ENCODE results near the gene VSIG2.

Gene VSIG2

GRCh38 chr11:124738713-124739478, 13.2 kb downstream of the VSIG2 start:
- DNase-seq, result peak in 2 of 42 donors; percentile 9 to 23
- intact Hi-C loops (cut with DNase I), result no loop called here

GRCh38 chr11:124737638-124738305, 14.3 kb downstream of the VSIG2 start:
- peak in 5 of 42 donors; percentile 5 to 72 (median 39) for DNase-seq
- intact Hi-C loops (cut with DNase I), result no loop called here

- intact Hi-C loops (cut with DNase I), result no loop called here
- DNase-seq, result peak in 2 of 42 donors; percentile 2 to 25
Measured at GRCh38 chr11:124736736-124737135, 15.3 kb downstream of the VSIG2 start.

GRCh38 chr11:124732230-124732629, 19.8 kb downstream of the VSIG2 start:
- DNase-seq, result no peak

GRCh38 chr11:124729571-124729970, 22.5 kb downstream of the VSIG2 start:
- intact Hi-C loops (cut with DNase I), result no loop called here

More at GRCh38 chr11:124732230-124732629, 19.8 kb downstream of the VSIG2 start:
- intact Hi-C loops (cut with DNase I), result no loop called here

GRCh38 chr11:124728134-124728533, 23.9 kb downstream of the VSIG2 start:
- no peak for DNase-seq
- intact Hi-C loops (cut with DNase I), result no loop called here

More at GRCh38 chr11:124729571-124729970, 22.5 kb downstream of the VSIG2 start:
- no peak for DNase-seq

GRCh38 chr11:124727474-124727873, 24.6 kb downstream of the VSIG2 start:
- DNase-seq, result no peak
- intact Hi-C loops (cut with DNase I), result no loop called here

GRCh38 chr11:124725719-124726105, 26.3 kb downstream of the VSIG2 start:
- no peak for DNase-seq
- intact Hi-C loops (cut with DNase I), result no loop called here

- peak in 39 of 42 donors; percentile 36 to 89 (median 71) for DNase-seq
- intact Hi-C loops (cut with DNase I), result no loop called here
Measured at GRCh38 chr11:124724979-124725718, 26.9 kb downstream of the VSIG2 start.

- intact Hi-C loops (cut with DNase I), result no loop called here
- DNase-seq, result no peak
Measured at GRCh38 chr11:124722176-124722575, 29.9 kb downstream of the VSIG2 start.

- intact Hi-C loops (cut with DNase I), result no loop called here
- no peak for DNase-seq
Measured at GRCh38 chr11:124719534-124719933, 32.5 kb downstream of the VSIG2 start.

- intact Hi-C loops (cut with DNase I), result no loop called here
- DNase-seq, result peak in 1 of 42 donors; percentile 24
Measured at GRCh38 chr11:124718801-124719200, 33.3 kb downstream of the VSIG2 start.

- peak in 10 of 42 donors; percentile 26 to 60 (median 39) for DNase-seq
- intact Hi-C loops (cut with DNase I), result no loop called here
Measured at GRCh38 chr11:124717786-124718651, 34.0 kb downstream of the VSIG2 start.

- intact Hi-C loops (cut with DNase I), result no loop called here
- no peak for DNase-seq
Measured at GRCh38 chr11:124717421-124717785, 34.7 kb downstream of the VSIG2 start.

- DNase-seq, result no peak
- intact Hi-C loops (cut with DNase I), result no loop called here
Measured at GRCh38 chr11:124716591-124716990, 35.5 kb downstream of the VSIG2 start.

GRCh38 chr11:124712392-124712791, 39.7 kb downstream of the VSIG2 start:
- no peak for DNase-seq

GRCh38 chr11:124707829-124708228, 44.2 kb downstream of the VSIG2 start:
- no peak for DNase-seq

More at GRCh38 chr11:124712392-124712791, 39.7 kb downstream of the VSIG2 start:
- intact Hi-C loops (cut with DNase I), result no loop called here

GRCh38 chr11:124700028-124700427, 52.0 kb downstream of the VSIG2 start:
- intact Hi-C loops (cut with DNase I), result no loop called here
- no peak for DNase-seq

More at GRCh38 chr11:124707829-124708228, 44.2 kb downstream of the VSIG2 start:
- intact Hi-C loops (cut with DNase I), result no loop called here

- DNase-seq, result no peak
- intact Hi-C loops (cut with DNase I), result no loop called here
Measured at GRCh38 chr11:124699547-124699946, 52.5 kb downstream of the VSIG2 start.
